Neural cell (in vitro differentiated cells): ENCODE measurements around the gene HOXB4. TPM values are rescaled to one million over a fixed set of nuclear protein-coding genes. Genes with fewer than 3 reads are reported as not detected.

Experiments
- H2AFZ ChIP-seq: fragments of 200-600, 300-800 bp; sonication (generic), shearing (Covaris generic); 2 replicates; pipeline ENCODE4 v1.6.0; 2014; ENCODE audit warnings: low read depth, mild to moderate bottlenecking, antibody characterized with exemption, low read length, moderate library complexity
- H3F3A ChIP-seq: fragments of 200-600 bp; shearing (Covaris generic); 2 replicates; pipeline ENCODE4 v1.6.1; 2016; ENCODE audit warnings: mild to moderate bottlenecking, moderate library complexity, mixed read lengths, antibody characterized with exemption, low read length; ENCODE audit not compliant: insufficient read depth, poor library complexity, severe bottlenecking
- H3K27ac ChIP-seq: fragments of 200-600, 300-800 bp; sonication (generic), shearing (Covaris generic); 2 replicates; pipeline ENCODE4 v1.5.1; 2014; ENCODE audit warnings: mild to moderate bottlenecking, low read length, moderate library complexity
- H3K27me3 ChIP-seq: fragments of 300-800, 200-600 bp; sonication (generic), shearing (Covaris generic); 2 replicates; pipeline ENCODE4 v1.6.0; 2014; ENCODE audit warnings: mild to moderate bottlenecking, low read depth, low read length, moderate library complexity; ENCODE audit not compliant: insufficient read depth
- H3K36me3 ChIP-seq: fragments of 300-800, 200-600 bp; sonication (generic), shearing (Covaris generic); 2 replicates; pipeline ENCODE4 v1.5.1; 2014; ENCODE audit warnings: mild to moderate bottlenecking, antibody characterized with exemption, low read length, moderate library complexity; ENCODE audit not compliant: insufficient read depth
- H3K4me2 ChIP-seq: fragments of 300-800, 200-600 bp; sonication (generic), shearing (Covaris generic); 2 replicates; pipeline ENCODE4 v1.6.0; 2014; ENCODE audit warnings: mild to moderate bottlenecking, low read length
- H3K4me3 ChIP-seq: fragments of 300-800, 200-600 bp; sonication (generic), shearing (Covaris generic); 2 replicates; pipeline ENCODE4 v1.5.1; 2014; ENCODE audit warnings: mild to moderate bottlenecking, low read length, moderate library complexity
- H3K79me2 ChIP-seq: fragments of 200-600 bp; shearing (Covaris generic); replicated peaks from 2 replicates; pipeline ENCODE4 v1.6.0; 2014; ENCODE audit warnings: mild to moderate bottlenecking, low read length, moderate library complexity; ENCODE audit not compliant: insufficient read depth
- H3K9ac ChIP-seq: fragments of 300-800, 200-600 bp; sonication (generic), shearing (Covaris generic); 2 replicates; pipeline ENCODE4 v1.6.1; 2016; ENCODE audit warnings: mild to moderate bottlenecking, low read length, mixed read lengths
- H3K9me2 ChIP-seq: fragments of 200-600 bp; shearing (Covaris generic); 2 replicates; pipeline ENCODE4 v1.6.1; 2016; ENCODE audit warnings: mild to moderate bottlenecking, low read length, mixed read lengths; ENCODE audit not compliant: insufficient read depth
- H3K9me3 ChIP-seq: fragments of 200-600, 300-800 bp; sonication (generic), shearing (Covaris generic); 2 replicates; pipeline ENCODE4 v1.6.1; 2016; ENCODE audit warnings: mild to moderate bottlenecking, mixed run types, low read length, moderate library complexity, mixed read lengths
- H4K20me1 ChIP-seq: fragments of 200-600 bp; shearing (Covaris generic); 2 replicates; pipeline ENCODE4 v1.6.1; 2016; ENCODE audit warnings: mild to moderate bottlenecking, mixed run types; ENCODE audit not compliant: insufficient read depth
- CTCF ChIP-seq: fragments of 450-650 bp; IDR thresholded peaks from 2 replicates; pipeline ENCODE4 v1.5.1; 2014; ENCODE audit warnings: antibody characterized with exemption, mild to moderate bottlenecking, moderate library complexity; ENCODE audit not compliant: poor library complexity, severe bottlenecking
- EP300 ChIP-seq: fragments of 450-650 bp; conservative IDR thresholded peaks from 2 replicates; pipeline ENCODE4 v1.6.1; 2014; ENCODE audit warnings: antibody characterized with exemption, mild to moderate bottlenecking, moderate library complexity; ENCODE audit not compliant: poor library complexity, severe bottlenecking
- EZH2 ChIP-seq: fragments of 200-600, 300-800 bp; shearing (Covaris generic), sonication (generic); IDR thresholded peaks from 2 replicates; pipeline ENCODE4 v1.6.1; 2014; ENCODE audit warnings: antibody characterized with exemption, low read length, borderline replicate concordance, mild to moderate bottlenecking; ENCODE audit not compliant: insufficient read depth, poor library complexity, severe bottlenecking
- MXI1 ChIP-seq: fragments of 450-650 bp; conservative IDR thresholded peaks from 2 replicates; pipeline ENCODE4 v1.6.1; 2014; ENCODE audit warnings: antibody characterized with exemption, mild to moderate bottlenecking; ENCODE audit not compliant: poor library complexity, severe bottlenecking
- POLR2AphosphoS5 ChIP-seq: IDR thresholded peaks from 2 replicates; pipeline ENCODE4 v1.6.1; 2012
- RAD21 ChIP-seq: fragments of 450-650 bp; conservative IDR thresholded peaks from 2 replicates; pipeline ENCODE4 v1.6.1; 2014; ENCODE audit warnings: antibody characterized with exemption, mild to moderate bottlenecking, moderate library complexity
- SMC3 ChIP-seq: fragments of 450-650 bp; conservative IDR thresholded peaks from 2 replicates; pipeline ENCODE4 v1.6.1; 2014; ENCODE audit warnings: antibody characterized with exemption, mild to moderate bottlenecking, moderate library complexity; ENCODE audit not compliant: poor library complexity
- TAF1 ChIP-seq: IDR thresholded peaks from 2 replicates; pipeline ENCODE4 v1.6.1; 2012; ENCODE audit warnings: low read depth
- polyA plus RNA-seq: library from polyadenylated mRNA; depleted of rRNA; stranded (reverse); fragments of >200 nt; gene quantifications from 2 replicates; pipeline ENCODE4 v1.2.3, GENCODE V29; 2014
- TF ChIP-seq, protein P1 (sequence below): IDR thresholded peaks from 2 replicates; pipeline ENCODE4 v1.6.1; 2012; ENCODE audit warnings: borderline replicate concordance

The HOXB4 gene
- polyA plus RNA-seq, 1 donor from 2014 or later: not detected

- Histone ChIP-seq H3K9ac (no peak overlapping the region), H3K79me2 (no peaks in the 10 kb centered on the region), H3K4me3 (no peak overlapping the region), H3F3A (no peaks in the 10 kb centered on the region), H2AFZ (no peak overlapping the region), H3K27me3 (peaks cover 99% of the 10 kb centered on the region), H3K36me3 (no peaks in the 10 kb centered on the region), H3K27ac (no peak overlapping the region), H3K4me2 (no peak overlapping the region), H3K9me3 (no peaks in the 10 kb centered on the region), H4K20me1 (no peaks in the 10 kb centered on the region), H3K9me2 (no peaks in the 10 kb centered on the region)
- TF ChIP-seq CTCF: no peak
- TF ChIP-seq RAD21: no peak
- no peak for TF ChIP-seq EP300
- no peak for TF ChIP-seq TAF1
- no peak for TF ChIP-seq EZH2
- TF ChIP-seq MXI1: no peak
- TF ChIP-seq, protein P1, sequence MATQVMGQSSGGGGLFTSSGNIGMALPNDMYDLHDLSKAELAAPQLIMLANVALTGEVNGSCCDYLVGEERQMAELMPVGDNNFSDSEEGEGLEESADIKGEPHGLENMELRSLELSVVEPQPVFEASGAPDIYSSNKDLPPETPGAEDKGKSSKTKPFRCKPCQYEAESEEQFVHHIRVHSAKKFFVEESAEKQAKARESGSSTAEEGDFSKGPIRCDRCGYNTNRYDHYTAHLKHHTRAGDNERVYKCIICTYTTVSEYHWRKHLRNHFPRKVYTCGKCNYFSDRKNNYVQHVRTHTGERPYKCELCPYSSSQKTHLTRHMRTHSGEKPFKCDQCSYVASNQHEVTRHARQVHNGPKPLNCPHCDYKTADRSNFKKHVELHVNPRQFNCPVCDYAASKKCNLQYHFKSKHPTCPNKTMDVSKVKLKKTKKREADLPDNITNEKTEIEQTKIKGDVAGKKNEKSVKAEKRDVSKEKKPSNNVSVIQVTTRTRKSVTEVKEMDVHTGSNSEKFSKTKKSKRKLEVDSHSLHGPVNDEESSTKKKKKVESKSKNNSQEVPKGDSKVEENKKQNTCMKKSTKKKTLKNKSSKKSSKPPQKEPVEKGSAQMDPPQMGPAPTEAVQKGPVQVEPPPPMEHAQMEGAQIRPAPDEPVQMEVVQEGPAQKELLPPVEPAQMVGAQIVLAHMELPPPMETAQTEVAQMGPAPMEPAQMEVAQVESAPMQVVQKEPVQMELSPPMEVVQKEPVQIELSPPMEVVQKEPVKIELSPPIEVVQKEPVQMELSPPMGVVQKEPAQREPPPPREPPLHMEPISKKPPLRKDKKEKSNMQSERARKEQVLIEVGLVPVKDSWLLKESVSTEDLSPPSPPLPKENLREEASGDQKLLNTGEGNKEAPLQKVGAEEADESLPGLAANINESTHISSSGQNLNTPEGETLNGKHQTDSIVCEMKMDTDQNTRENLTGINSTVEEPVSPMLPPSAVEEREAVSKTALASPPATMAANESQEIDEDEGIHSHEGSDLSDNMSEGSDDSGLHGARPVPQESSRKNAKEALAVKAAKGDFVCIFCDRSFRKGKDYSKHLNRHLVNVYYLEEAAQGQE: no peak
- TF ChIP-seq SMC3: no peak
- TF ChIP-seq POLR2AphosphoS5: no peak
These were observed 16.0 kb downstream of the HOXB4 start for GRCh38 chr17:48561884-48562810.

GRCh38 chr17:48559840-48560817 lies 18.0 kb downstream of the HOXB4 start:
- Histone ChIP-seq H4K20me1 (no peaks in the 10 kb centered on the region), H3K4me2 (no peak overlapping the region)

More at GRCh38 chr17:48559840-48560817, 18.0 kb downstream of the HOXB4 start:
- H3K79me2 ChIP-seq: no peaks in the 10 kb centered on the region
- peaks cover 98% of the 10 kb centered on the region for H3K27me3 ChIP-seq
- H3K9me3 ChIP-seq: no peaks in the 10 kb centered on the region
- TF ChIP-seq RAD21 (no peak), CTCF (no peak), EP300 (no peak), TAF1 (no peak), SMC3 (no peak), POLR2AphosphoS5 (no peak), EZH2 (no peak), MXI1 (no peak)
- TF ChIP-seq, protein P1: no peak
- no peak overlapping the region for H3K9ac ChIP-seq
- no peak overlapping the region for H3K27ac ChIP-seq
- no peak overlapping the region for H3K4me3 ChIP-seq
- H2AFZ ChIP-seq: no peak overlapping the region
- no peaks in the 10 kb centered on the region for H3K9me2 ChIP-seq
- H3K36me3 ChIP-seq: no peaks in the 10 kb centered on the region
- H3F3A ChIP-seq: no peaks in the 10 kb centered on the region
